ENCODE data around the gene TGFB1I1.
"Not testable (repeated sequence)": the region's sequence is repeated elsewhere in the genome, so short reads cannot be mapped to it uniquely, and the experiment has no call there.

TGFB1I1 gene

DNA sequence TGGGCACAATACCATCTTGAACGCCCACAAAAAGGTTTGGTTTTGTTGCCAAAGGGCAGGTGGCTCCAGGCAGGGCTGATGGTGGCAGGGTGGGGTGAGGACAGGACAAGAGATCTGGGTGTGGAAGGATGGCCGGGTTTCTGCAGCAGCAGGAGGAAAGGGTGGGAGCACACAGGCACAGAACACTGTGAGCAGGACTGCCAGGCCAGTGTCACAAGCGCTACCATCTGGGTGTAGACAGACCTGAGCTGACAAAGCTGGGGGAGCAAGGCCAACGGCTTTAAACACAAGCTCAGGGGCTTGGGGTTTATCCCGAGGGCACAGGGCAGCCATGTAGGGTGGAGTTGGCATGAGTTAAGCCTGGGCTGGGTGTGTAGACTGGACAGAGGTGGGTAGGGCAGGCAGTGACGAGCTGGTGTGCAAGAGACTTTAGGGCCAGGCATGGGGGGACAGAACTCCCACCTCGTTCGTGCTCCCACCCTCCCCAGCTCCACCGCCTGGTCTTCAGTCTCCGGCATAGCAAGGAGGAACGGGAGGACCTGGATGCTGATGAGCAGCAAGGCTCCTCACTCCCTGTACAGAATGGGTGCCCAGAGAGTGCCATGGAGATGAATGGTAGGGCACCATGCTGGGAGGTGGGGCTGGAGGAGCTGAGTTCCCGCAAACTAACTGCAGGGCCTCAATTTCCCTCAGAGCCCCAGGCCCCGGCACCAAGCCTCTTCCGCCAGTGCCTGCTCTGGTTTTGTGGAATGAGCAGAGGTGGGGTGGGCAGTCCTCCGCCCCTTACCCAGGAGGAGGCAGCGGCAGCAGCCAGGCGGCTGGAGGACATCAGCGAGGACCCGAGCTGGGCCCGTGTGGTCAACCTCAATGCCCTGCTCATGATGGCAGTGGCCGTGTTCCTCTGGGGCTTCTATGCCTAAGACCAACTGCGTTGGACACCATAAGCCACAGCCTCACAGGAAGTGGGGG, 17.9 kb downstream of the TGFB1I1 start:
- no peak for DNase-seq

DNA sequence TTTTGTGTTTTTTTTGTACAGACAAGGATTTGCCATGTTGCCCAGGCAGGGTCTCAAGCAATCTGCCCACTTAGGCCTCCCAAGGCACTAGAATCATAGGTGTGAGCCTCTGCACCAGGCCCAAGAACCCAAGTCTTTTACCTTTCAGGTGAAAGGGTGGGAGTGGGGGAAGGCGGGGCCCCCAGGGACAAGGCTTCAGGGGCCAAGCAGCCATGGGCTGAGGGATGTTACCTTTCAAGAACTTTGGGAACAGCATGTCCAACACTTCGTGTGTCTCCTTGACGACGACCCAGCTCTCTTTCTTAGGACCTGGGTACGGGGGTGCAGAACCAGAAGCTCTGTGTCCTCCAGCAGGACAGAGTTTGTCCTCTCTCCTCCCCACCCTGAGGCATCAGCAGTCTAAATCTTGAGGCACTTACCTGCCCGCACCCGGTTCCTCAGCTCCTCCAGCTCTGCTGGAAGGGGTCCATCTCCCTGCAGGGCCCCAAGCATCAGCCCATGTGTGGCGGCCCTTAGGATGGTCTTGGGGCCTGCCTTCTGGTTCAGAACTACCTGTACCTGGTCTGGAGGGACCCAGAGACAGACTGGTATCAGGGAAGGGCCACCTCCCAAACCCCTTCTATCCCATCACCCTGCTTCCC, 19.9 kb downstream of the TGFB1I1 start:
- no peak for DNase-seq

DNA sequence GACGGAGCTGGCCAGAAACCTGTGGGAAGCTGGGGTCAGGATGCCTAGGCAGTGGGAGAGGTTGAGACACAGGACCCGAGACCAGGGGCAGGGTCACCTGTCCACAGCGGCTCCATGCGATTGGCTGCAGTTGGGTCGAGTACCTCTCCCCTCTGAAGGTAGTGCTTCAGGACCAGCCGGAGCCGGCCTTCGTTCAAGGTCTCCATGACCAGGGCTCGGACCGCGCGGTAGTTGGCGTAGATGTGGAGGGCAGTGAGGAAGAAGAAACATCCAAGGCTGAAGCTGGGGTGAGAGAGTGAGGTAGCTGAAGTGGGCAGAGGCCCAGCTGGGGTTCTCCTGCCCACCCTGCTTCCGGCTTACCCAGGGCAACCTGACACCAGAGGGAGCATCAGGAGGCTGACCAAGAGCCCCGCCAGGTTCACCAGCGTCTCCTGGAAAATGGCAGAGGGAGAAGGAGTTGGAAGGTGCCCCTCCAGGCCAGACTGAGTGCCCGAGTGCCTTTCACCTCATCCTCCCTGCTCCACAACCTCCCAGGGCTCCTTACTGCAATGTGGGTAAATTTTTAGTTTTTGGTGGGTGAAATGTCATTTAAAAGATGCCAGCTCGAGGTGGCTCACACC, 21.7 kb downstream of the TGFB1I1 start:
- no peak for DNase-seq

DNA sequence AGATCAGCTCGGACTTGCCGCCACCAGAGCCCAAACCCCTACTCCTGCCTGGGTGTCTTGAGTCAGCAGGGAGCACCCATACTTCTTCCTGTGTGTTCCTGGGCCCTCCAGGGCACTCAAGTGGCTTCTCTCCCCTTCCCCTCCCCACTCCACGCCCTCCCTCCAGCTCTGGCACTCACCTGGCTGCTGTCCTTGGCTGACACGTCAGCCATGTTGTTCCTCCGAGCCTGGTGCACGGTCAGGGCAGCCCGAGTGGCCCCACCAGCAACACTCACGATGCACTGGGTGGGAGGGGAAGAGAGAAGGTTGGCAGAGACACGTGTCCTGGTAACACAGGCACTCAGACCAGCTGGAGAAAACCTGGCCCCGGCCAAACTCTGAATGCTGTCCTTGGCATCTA, 24.7 kb downstream of the TGFB1I1 start:
- no peak for DNase-seq

DNA sequence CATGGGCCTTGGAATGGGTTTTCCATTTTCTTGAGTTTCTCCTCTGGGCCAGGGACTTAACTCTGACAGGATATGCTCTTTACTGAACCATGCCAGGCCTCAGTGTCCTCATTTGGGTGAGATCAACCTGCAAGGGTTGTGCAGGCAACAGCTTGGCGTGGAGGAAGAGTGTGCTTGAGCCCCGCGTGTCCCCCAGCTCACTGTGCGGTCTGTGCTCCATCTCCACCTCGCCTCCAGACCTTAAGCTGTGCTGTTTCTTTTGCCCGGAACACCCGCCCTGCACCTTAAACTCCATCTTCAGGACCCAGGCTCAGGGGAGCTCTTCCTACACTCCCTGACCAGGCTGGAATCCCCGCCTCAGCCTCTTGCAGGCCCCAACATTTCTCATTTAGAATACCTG, 26.5 kb downstream of the TGFB1I1 start:
- DNase-seq: no peak

DNA sequence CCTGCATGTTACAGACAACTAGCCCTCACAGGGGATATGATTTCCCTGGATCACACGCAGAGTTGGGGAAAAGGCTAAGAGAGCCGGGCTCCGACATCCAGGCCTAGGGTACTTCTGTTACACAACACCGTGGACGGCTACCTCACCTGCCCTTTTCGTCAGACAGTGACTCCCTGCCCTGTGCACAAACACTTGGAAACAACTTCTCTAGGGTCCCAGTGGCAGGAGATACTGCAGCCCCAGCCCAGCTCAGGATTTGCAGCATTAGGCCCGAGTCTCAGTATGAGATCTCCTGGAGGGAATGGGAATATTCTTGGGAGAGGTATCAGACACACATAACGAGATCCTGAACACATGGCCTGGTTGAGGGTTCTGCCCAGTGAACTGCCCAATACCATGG, 28.0 kb downstream of the TGFB1I1 start:
- no peak for DNase-seq

DNA sequence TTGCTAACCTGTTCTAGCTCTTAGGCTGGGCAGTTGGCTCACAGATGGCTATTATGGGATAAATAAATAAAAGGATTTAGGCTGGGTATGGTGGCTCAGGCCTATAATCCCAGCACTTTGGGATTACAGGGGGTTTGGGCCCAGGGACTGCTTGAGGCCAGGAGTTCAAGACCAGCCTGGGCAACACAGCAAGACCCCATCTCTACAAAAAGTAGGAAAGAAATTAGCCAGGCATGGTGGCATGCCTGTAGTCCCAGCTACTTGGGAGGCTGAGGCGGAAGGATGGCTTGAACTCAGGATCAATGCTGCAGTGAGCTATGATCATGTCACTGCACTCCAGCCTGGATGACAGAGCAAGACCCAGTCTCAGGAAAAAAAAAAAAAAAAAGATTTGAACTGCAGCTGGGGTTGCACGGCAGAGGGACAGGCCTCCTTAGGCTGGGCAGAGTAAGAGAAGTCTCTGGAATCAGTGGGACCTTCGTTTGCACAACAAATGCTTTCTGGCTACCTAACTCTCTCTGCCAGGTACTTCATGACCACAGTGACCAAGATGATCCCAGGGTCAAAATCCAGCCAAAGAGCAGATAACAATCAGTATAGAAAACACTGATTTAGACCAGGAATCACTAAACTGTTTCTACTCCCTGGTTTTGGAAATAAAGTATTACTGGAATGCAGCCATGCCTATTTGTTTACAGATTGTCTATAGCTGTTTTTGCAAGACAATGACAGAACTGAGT, 29.4 kb downstream of the TGFB1I1 start:
- DNase-seq: no peak

DNA sequence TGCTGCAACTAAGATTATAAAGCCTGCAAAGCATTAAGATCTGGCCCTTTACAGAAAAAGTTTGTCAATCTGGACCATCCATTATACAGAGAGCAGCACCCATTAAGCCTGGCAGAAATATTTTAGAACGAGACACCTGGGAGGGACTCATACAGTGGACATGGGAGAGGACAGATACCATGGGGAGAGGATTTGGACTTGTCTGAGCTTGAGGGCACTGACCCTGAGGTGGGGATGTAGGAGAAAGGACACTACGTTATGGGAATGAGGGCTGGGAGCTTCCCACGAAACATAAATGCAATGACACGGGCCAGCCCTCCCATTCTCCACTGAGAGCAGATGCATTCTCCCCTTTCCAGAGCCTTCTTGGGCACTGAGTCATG, 30.0 kb downstream of the TGFB1I1 start:
- DNase-seq: no peak

DNA sequence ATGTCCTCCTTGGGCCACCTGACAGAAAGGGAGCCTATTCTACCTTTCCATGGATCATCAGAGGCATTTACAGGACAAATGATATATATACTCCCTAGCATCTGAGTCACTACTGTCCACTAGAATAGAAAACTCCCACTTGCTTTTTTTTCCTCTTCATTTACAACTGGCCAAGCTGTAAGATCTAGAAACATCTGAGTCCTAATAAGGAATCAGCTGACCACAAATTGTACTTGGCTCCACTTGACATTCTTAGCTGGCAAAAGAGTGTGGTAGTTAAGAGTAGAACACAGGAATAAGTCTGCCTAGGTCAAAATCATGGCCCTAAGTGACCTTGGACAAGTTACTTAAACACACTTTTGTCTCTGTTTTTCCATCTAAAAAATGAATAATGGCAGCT, 31.0 kb downstream of the TGFB1I1 start:
- no peak for DNase-seq

DNA sequence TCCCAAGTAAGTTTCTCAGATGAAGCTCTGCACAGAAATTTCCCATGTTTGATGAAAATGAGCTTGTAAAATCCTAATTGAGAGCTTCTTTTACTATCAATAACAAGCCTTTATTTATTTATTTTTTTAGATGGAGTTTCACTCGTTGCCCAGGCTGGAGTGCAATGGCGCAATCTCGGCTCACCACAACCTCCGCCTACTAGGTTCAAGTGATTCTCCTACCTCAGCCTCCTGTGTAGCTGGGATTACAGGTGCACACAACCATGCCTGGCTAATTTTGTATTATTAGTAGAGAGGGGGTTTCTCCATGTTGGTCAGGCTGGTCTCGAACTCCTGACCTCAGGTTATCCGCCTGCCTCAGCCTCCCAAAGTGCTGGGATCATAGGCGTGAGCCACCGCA, 31.6 kb downstream of the TGFB1I1 start:
- not testable (repeated sequence) for DNase-seq

DNA sequence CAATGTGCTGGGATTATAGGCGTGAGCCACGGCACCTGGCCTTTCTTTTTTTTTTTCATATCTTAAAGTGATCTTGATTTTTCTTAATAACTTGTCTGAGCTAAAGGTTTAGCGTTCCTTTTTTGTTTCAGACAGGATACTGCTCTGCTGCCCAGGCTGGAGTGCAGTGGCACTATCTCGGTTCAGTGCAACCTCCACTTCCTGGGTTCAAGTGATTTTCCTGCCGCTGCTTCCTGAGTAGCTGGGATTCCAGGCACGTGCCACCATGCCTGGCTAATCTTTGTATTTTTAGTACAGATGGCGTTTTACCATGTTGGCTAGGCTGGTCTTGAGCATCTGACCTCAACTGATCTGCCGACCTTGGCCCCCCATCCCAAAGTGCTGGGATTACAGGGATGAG, 32.2 kb downstream of the TGFB1I1 start:
- DNase-seq: no peak

DNA sequence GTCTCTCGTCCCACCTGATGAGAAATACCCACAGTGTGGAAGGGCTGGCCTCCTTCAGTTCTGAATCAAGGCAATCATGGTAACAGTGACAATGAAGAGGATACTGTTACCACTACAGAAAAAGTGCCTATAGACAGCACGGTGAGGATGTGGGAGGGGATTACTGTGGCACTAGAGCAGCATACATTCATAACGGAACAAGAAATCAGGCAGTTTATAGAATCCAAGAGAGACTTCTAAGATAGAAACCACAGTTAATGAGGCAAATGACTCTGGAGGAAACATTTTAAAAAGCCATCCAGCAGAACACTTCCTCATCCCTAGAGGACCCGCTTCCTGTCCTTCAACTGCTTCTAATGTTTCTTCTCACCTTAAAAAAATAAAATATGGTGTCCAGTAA, 33.5 kb downstream of the TGFB1I1 start:
- DNase-seq: no peak

DNA sequence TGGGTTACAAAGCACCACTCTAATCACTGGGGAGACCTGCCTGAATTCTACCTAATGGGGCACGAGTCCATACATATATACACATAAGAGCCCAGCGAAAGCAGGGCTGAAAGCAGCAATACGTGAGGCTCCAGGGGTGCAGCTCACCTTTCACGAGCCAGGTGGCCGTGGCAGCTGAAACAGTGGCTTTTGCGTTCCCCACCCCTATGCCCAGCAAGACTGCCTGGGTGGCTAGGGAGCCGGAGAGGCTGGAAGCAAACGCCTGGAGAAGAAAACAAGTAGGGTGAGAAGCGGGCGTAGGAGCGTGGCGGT, 35.6 kb downstream of the TGFB1I1 start:
- no peak for DNase-seq

DNA sequence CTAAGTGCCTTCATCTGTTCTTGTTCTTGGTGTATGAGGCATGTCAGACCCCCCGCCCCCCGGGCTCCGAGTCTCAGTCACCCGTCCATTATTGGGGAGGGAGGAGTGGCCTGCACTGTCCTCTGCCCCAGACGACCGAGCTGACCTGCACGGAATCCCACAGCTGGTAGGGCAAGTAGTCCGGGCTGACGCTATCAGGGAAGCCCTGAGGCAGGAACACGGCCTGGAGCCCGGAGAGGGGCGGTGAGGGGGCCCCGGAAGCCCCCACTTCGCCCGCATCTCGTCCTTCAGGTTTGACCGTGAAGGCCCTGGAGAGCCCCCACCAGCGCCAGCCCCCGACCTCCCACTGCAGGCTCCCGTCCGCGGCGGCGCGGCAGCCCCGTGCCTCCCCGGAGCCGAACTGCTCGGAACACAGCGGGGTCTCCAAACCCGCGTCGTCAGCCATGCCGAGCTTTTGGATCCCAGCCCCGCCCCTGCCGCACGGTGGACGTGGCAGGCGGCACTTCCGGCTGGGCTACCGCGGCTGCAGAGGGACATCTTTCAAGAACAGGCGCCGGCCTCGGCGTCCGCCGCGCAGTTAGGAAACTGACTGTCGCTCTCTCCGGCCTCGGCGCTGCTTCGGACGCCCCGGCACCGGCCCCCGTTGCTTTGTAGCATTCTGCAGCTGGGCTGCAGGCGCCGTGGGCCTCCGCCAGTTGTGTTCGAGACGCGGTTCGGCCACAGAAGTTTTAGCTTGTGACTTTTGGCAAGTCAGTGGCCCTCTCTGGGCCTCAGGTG, 36.2 kb downstream of the TGFB1I1 start, which contains the start of gene RUSF1:
TSS of gene RUSF1 (minus strand) at position 463 of the 777 bp plus-strand sequence. CDS start at position 445, 18 bp downstream.
- DNase-seq: peak; percentile 84

DNA sequence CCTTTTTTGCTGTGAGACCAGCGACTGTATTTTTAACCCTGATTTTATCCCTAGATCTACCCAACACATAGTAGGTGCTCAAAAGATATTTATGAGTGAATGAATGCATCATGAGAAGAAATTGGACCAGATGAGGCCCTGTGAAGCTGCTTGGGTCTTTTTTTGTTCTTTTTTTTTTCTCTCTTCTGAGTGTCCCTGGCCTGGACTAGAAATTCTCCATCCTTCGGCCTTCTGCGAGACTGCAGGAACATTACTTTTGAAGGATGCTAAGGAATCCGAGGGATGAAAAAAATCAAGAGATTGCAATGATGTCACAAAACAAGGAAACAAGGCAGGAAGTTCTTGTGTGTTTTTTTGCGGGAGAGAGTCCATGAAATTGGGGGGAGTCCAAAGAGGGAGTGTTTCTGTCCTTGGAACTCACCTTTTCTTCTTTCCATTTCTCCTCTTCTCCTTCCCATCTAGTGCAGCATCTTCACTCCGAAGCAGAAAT, 36.8 kb downstream of the TGFB1I1 start:
- no peak for DNase-seq

DNA sequence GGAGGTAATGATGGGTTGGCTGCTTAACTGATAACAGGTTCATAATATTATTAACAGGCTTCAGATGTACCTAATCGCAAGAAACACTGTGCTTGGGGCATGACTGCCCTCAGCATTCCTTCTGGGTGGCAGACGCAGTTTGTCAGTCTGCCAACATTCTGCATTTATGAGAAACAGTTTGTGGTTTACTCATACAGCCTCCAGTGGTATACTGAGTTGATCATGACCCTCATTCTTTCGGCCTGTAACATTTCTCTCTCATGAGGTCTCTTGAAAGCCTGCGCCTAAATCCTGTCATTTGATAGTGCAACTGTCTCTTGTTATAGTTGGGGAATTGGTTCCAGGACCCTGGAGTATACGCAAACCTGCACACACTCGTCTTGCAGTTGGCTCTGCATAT, 41.2 kb downstream of the TGFB1I1 start:
- no peak for DNase-seq

DNA sequence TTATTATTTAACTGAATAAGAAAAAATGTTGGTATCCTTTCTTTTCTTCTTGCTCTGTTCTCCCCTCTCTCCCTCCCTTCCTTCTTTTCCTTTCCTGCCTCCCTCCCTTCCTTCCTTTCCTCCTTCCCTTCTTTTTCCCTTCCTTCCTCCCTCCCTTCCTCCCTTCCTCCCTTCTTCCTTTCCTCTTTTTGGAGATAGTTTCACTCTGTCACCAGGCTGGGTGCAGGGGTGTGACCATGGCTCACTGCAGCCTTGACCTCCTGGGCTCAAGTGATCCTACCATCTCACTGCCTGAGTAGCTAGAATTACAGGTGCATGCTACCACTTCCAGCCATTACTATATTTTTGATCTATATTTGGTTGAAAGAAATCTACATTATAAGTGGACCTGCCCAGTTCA, 41.9 kb downstream of the TGFB1I1 start:
- no peak for DNase-seq

DNA sequence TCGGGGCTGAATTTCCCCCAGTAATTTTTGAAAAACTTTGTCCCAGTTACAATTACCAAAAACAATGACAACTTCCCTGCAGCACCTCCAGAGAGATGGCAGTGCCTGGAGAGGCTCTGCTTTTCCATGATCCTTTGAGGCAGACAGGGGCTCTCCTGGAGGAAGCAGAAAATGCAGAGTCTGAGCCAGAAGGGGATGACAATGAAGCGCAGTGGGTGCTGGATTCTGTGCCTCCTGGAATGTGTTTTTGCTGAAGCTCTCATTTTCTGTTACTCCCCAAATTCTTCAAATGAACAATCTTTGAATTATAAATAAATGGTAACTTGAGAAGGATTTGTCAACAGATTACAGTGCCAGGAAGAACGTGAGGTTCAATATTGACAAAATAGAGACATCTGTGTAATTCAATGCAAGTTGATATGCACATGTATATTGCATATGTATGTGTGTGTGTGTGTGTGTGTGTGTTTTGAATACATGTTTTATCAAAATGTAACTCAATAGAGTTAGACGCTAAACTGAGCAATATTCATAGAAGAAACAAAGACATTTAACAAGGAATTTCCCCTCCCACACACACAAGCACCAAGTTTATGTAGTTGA, 45.9 kb downstream of the TGFB1I1 start:
- no peak for DNase-seq

DNA sequence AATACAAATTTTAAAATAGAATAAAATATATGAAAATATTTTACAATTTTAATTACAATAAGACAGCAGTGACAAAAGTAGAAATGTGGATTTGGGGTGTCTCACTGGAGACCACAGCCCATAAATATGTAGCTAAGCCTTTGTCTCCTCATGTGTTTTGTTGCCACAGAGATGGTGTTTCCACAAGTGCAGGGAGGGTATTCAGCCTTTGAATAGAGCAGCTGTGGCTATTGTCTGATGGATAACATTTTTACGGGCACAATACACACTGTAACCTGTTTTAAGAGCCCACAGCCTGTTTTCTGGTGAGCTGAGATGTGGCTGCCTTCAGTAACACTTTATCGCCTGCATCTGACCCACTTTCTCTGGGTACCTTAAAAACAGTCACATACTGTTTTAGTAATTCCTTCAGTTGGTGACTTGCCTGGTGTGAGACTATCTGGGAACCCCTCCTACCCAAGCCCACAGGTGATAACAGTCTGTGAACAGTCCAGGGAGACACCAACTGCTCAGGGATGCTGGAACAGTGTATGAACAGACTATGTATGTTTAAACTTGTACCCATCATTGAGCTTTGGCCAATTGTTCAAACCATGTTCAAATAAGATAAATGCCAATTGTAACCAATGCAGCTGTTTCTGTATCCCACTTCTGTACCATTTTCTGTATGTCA, 47.9 kb downstream of the TGFB1I1 start:
- no peak for DNase-seq

DNA sequence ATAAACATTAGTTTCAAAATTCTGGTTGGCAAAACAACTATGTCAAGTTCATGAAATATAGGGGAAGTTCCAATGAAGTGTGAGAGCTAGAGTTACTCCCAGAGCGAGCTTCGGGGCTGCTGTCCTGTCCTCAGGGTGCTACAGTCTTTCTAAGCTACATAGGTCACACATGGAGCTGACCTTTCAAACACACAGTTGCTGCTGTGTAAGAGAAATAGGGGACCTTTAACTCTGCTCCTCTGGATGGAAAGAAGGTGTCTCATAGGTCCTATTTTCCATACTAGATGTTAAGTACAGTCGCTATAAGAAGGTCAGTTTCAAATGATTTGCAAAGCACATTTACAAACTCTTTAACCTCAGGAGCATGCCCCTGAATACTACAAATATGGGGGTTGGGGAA, 49.4 kb downstream of the TGFB1I1 start:
- no peak for DNase-seq

DNA sequence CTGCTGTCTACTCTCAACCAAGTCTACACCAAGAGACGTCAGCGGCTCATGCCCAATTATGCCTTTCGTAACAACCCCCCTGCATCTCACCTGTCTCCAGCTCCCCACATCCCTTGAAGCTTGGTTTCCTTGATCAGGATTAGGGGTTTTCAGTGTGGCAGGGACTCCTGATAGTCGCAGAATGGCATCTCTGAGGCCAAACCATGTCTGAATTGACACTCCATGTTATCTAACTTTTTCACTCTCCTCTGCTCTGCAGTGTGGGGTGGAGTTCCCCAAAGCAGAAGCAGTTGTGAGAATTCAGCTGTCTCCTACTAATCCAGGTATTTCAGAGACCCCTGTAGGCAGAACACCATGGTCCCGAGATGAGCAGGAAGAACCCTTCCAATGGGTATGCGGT, 50.1 kb downstream of the TGFB1I1 start:
- DNase-seq: no peak
